GM19452 (cell line): ENCODE measurements around the gene CAPSL.
"Not testable (repeated sequence)": the region's sequence is repeated elsewhere in the genome, so short reads cannot be mapped to it uniquely, and the experiment has no call there.

Experiments used
- ATAC-seq: cut with Tn5 transposase; IDR thresholded peaks from one replicate; pipeline ENCODE4 v1.9.1; 2021; ENCODE audit not compliant: unreplicated experiment

CAPSL gene

DNA sequence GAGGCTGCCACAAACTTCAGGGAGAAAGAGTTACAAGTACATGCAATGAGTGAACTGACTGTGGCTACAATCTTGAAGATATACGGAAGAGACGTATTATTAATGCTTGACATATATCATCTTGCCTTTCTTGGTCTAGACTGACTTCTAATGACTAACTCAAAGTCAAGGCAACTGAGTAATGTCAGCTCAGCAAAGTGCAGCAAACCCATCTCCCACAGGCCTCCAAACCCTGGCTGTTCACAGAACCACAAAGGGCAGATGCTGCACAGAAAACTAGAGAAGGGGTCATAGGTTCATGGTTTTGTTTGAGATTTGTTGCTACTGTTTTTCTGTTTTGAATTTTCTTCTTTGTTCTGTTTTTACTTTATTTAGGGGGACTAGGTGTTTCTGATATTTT, 60.8 kb downstream of the CAPSL start:
- ATAC-seq: no peak

DNA sequence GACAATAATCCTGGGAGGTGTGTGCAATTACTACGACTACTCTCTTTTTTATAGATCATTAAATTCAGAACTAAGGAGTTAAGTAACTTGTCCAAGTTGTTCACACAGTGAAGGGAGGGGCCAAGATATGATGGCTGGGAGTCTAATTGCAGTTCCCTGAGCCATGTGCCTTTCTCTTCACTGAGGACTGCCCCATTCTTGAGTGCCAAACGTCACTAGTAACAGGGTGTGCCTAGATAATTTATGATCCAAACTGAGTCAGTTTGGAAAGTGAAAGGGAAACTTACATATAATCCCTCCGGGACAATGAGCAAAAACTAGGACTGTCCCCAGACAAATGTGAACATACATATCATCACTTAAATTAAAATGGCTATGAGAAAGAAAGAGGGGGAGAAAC, 61.5 kb downstream of the CAPSL start:
- ATAC-seq: no peak

DNA sequence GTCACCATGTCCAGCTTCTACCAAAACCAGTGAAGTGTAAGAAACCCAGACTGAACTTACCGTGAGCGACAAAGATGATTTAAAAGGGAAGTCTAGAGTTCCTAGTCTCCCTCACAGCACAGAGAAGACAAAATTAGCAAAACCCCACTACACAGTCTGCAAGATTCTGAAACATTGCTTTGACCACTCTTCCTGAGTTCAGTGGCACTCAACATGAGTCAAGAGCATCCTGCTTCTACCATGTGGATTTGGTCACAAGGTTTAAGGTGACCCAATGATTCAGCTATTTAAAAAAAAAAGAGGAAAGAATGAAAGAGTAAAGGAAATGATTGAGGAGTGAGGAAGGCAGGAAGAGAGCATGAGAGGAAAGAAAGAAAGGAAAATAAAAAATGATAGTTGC, 62.0 kb downstream of the CAPSL start:
- no peak for ATAC-seq

DNA sequence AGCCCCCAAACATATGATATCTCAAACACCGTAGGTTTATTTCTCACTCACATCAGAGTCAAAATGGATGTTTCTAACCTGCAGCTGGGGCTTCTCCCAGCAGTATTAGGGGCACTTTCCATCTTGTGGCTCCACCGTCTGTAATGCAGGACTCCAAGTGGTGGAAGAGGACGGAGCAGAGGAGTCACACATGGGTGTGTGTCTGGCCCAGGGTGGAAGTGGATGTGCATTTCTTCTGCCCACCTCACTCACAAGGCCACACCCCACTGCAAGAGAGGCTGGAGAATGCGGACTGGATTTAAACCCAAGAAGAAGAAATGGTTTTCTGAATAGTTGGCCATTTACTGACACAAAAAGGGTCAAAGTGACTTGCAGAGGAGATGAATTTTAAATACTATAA, 67.8 kb downstream of the CAPSL start:
- ATAC-seq: no peak

DNA sequence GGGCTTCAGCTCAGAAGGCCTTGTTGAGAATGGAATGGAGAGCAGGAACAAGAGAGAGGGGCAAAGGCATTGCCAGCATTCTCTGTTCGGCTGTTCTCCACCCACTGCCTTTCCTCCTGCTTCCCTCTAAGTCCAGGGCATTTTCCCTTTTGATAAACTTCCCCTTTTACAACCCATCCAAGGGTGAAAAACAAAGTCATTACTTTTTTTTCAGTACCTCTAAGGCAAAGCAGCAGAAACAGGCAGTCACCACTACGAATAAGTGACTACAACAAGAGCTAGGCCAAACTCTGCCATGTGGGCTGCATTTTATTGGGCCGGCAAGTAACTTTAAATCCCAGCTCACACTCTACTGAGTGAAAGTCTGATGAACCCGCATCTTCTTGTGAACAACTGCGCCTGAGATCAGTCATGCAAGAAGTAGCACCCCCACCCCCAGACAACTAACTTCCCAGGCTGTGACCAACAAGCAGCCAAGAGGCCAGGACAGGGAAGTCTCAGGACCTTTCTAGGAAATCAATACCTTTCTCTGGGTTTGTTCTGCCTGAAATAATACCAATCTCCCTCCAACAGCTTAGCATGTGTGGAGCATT, 68.6 kb downstream of the CAPSL start:
- ATAC-seq: no peak

DNA sequence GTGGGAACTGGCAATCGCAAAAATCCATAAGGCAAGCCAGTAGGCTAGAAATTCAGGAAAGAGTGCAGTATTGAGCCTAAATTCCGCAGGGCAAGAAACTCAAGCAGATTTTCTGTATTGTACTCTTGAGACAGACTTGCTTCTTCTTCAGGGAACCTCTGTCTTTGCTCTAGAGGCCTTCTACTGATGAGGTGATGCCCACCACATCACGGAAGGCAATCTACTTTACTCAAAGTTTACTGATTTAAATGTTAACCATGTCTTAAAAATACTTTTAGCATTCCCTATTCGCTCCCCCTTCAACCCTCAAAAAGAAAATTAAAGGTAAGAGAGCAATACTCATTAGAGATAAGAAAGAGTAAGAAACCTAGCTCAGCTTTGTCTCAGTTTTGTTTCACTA, 70.4 kb downstream of the CAPSL start:
- ATAC-seq: no peak

DNA sequence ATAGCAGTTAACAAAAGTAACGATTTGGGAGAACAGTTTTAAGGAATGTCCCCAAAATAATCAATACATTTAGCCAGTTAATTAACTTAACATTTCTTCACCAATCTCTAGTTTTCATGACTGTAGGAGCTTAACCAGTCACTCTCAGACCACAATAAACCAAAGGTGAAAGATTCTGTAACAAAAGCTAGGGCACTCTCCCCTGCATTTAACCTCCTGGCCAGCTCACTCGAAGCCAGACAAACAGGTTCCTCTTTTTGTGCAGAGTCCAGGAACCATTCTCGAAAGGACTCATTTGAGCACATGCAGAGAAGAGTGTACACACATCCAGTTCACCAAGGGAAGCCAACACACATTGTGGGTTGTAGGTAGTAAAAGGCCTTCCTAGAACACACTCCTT, 75.3 kb downstream of the CAPSL start:
- no peak for ATAC-seq

DNA sequence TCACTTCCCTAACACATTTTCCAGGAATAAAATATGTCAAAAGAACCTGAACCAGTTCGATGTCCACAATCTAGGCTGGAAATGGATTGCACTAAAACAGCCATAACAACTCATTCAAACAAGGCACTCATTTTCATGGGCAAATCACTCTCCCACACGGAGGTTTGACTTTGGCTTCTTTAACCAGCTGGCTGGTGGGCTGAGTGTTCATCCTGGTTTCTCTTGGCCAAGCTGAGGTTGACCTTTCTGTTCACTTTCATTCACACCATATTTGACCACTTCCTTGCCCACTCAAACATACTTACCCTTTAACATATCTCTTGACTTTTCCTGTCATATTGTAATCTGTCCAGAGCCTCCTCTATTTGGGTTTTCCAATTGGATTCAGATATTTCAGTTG, 76.3 kb downstream of the CAPSL start:
- no peak for ATAC-seq

DNA sequence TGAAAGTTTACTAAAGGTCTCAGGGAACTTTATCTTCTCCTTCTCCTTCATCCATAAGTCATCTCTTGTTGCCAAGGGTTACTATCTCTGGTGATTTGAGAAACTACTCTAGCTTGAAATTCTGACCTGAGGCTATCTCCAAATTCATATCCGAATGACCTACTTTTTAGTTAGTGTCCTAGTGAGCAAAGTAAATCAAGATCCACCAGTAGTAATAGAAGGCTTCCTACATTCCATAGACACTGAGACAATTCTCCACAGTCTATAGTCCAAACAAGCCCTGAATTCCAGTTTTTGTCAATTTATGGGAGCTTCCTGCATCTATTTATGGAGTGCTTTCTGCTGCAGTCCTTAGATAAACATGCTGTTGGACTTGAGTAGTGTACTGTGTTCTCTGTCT, 76.7 kb downstream of the CAPSL start:
- ATAC-seq: no peak

DNA sequence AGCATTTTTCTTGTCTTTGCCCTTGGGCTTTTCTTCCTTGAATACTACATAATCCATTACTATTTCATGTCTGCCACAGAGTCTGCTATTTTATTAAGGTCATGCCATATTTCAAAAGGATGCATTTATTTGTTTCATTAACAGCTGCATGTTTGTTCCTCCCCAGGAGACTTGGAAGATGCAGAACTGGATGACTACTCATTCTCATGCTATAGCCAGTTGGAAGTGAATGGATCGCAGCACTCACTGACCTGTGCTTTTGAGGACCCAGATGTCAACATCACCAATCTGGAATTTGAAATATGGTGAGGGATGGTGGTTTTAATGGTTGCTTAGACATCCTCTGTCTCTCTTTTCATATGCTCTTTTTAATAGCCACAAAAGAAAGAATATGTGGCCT, 77.7 kb downstream of the CAPSL start:
- ATAC-seq: no peak

DNA sequence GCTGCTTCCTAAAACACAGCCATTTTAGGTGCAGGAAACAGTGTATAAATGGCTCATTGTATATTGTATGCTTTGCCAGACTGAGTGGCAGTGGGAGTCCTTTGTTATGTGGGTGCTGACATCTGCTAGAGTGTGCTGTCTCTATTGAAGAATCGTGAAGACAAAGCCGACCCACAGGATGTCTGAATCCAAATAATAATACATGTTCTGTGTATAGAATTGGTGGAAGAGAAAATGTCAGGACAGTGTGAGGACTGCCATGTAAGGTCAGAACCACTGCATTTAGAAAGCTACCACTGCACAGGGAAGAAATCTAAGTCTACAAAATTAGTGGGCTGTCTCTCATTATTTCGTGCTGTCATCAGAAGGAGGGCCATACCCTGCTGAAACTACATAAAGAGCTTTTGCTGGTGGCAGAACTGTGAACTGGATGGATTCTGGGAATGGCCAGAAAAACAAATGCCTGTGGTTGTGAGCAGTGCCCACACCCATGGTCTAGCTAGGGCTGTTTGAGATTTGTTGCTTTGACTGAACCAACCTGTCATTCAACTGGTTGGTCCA, 79.2 kb downstream of the CAPSL start:
- ATAC-seq: no peak

DNA sequence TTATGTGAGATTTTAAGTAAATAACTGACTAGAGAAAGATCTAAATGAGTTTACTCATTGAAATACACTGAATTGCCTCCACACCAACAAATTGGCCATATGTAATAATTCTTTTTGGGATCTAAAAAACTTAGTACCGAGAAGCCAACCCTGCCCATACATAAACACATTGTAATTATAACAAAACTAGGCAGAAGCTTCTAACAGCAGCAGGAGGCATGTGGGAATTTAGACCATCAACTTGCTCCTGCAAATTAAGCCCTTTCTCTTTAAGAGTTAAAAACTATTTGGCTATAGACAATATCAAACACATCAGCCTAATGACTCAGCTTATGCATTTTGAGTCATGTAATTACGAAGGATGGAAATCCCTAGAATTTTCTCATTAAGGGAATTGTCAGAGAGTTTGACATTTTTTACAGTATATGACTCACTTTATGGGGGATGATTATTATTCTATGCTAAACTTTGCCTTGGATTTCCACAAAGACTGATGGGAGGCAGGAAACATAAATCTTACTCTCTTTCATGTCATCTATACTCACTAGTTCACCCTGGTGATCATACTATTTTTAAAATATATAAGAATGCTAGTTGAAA, 80.7 kb downstream of the CAPSL start:
- no peak for ATAC-seq

DNA sequence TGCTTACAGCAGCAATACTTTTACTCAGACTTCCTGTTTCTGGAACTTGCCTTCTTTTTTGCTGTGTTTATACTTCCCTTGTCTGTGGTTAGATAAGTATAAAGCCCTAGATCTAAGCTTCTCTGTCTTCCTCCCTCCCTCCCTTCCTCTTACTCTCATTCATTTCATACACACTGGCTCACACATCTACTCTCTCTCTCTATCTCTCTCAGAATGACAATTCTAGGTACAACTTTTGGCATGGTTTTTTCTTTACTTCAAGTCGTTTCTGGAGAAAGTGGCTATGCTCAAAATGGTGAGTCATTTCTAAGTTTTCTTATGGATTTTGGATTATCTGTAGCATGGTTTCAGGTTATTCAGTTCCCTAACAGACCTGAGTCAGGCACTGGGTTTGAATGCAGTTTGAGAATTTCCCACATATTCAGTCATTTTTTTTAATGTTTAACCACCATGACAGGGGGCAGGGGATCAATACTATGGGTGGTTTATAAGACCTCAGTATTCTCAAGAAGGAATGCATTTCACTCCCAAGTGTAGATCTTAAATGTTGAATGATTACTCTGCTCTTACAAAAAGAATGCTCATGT, 81.6 kb downstream of the CAPSL start, which contains the start of gene IL7R:
Gene IL7R, plus strand, starts transcription at position 127 of the 587 bp plus-strand sequence. Its CDS starts 87 bp downstream, at position 214.
- no peak for ATAC-seq

DNA sequence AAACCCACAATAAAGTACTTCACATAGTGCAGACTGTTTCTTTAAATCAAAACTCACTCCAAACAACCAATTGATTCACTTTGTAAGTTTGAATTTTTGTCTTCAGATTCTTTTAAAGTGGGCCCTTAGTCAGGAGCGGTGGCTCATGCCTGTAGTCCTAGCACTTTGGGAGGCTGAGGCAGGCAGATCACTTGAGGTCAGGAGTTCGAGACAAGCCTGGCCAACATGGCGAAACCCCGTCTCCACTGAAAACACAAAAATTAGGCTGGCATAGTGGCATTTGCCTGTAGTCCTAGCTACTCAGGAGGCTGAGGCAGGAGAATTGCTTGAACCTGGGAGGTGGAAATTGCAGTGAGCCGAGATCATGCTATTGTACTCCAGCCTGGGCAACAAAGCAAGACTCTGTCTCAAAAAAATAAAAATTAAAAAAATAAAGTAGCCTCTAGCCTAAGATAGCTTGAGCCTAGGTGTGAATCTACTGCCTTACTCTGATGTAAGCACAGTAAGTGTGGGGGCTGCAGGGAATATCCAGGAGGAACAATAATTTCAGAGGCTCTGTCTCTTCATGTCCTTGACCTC, 82.1 kb downstream of the CAPSL start:
- ATAC-seq: not testable (repeated sequence)

DNA sequence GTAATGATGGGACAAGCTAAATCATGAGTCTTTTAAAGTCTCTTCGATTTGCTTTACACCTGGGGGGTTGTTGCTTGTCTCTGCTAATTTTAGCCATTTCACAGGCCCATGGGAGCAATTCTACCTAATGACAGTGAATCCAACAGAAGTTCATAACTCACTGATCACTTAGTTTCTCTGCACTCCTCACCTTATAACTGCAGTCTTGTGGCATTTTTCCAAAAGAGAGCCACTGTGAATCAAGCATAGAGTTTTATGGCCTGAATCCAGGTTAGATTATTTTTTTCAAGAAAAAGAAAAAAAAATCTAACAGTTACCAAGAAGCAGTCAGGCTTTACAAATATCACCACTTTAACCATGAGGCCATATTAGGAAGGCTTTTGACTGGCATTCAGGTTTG, 83.2 kb downstream of the CAPSL start:
- ATAC-seq: no peak
